Left ventricle myocardium superior (tissue), 1 donor: ENCODE measurements around the gene CR1L. TPM values are rescaled to one million over a fixed set of nuclear protein-coding genes. Genes with fewer than 3 reads are reported as not detected.
"Not testable (repeated sequence)": the region's sequence is repeated elsewhere in the genome, so short reads cannot be mapped to it uniquely, and the experiment has no call there.

ENCODE experiments used
- ATAC-seq: fragments of 200-7000 bp; cut with Tn5 transposase; one replicate; pipeline ENCODE4 v1.9.1; 2020; ENCODE audit warnings: mild to moderate bottlenecking, moderate library complexity
- DNase-seq: peaks from one replicate; pipeline ENCODE4 v3.0.0-alpha.2; 2020
- intact Hi-C: fragments of 100-400 bp; cut with micrococcal nuclease; formaldehyde crosslinking; loops from one replicate; pipeline ENCODE4 v1.11.0; 2022
- total RNA-seq: library from RNA; stranded (reverse); fragmentation: NEBNext Ultra II Directional; extraction: Animal tissue kit (Norgen Biotek cat#: 25700); gene quantifications from one replicate; pipeline ENCODE4 v1.2.1, GENCODE V29; 2021
- donor health status: DM: no; HTN: yes; CAD: no; lungs with severe emphysema.

CR1L gene
- total RNA-seq, 1 donor from 2014 or later = not detected

- intact Hi-C loops = no loop called here
- no peak for ATAC-seq
- DNase-seq = no peak
Measured at GRCh38 chr1:207644166-207644851, 624 bp upstream of the CR1L start.

- peak; percentile 13 for ATAC-seq
- intact Hi-C loops = no loop called here
- no peak for DNase-seq
Measured at GRCh38 chr1:207645635-207646081, 725 bp downstream of the CR1L start.

GRCh38 chr1:207646171-207646570 lies 1.2 kb downstream of the CR1L start:
- intact Hi-C loops = no loop called here
- no peak for ATAC-seq
- DNase-seq = no peak

- intact Hi-C loops = no loop called here
- no peak for DNase-seq
- ATAC-seq = no peak
Measured at GRCh38 chr1:207646944-207647579, 2.1 kb downstream of the CR1L start.

GRCh38 chr1:207647671-207648333 lies 2.9 kb downstream of the CR1L start:
- no peak for DNase-seq
- no peak for ATAC-seq
- intact Hi-C loops = no loop called here

GRCh38 chr1:207648334-207649209 lies 3.6 kb downstream of the CR1L start:
- intact Hi-C loops = no loop called here
- ATAC-seq (no peak), DNase-seq (no peak)

- no peak for ATAC-seq
- DNase-seq = no peak
- intact Hi-C loops = no loop called here
Measured at GRCh38 chr1:207649210-207649753, 4.3 kb downstream of the CR1L start.

GRCh38 chr1:207649865-207650580 lies 5.1 kb downstream of the CR1L start:
- ATAC-seq (no peak), DNase-seq (no peak)
- intact Hi-C loops = no loop called here

GRCh38 chr1:207651583-207651982 lies 6.7 kb downstream of the CR1L start:
- intact Hi-C loops = no loop called here
- DNase-seq (no peak), ATAC-seq (no peak)

- ATAC-seq = no peak
- intact Hi-C loops = no loop called here
- DNase-seq = no peak
Measured at GRCh38 chr1:207654320-207654719, 9.4 kb downstream of the CR1L start.

GRCh38 chr1:207658408-207658807 lies 13.5 kb downstream of the CR1L start:
- ATAC-seq (no peak), DNase-seq (no peak)
- intact Hi-C loops = no loop called here

GRCh38 chr1:207658904-207659485 lies 14.1 kb downstream of the CR1L start:
- ATAC-seq = no peak
- intact Hi-C loops = no loop called here
- no peak for DNase-seq

- no peak for ATAC-seq
- DNase-seq = no peak
- intact Hi-C loops = no loop called here
Measured at GRCh38 chr1:207659545-207660153, 14.7 kb downstream of the CR1L start.

- intact Hi-C loops, DNase-seq, ATAC-seq: not testable (repeated sequence)
Measured at GRCh38 chr1:207661420-207661819, 16.5 kb downstream of the CR1L start.

GRCh38 chr1:207666342-207666741 lies 21.4 kb downstream of the CR1L start:
- intact Hi-C loops = no loop called here
- ATAC-seq = no peak

GRCh38 chr1:207669528-207670009 lies 24.6 kb downstream of the CR1L start:
- no peak for DNase-seq
- ATAC-seq = no peak
- intact Hi-C loops = no loop called here

More at GRCh38 chr1:207666342-207666741, 21.4 kb downstream of the CR1L start:
- no peak for DNase-seq

GRCh38 chr1:207670192-207670591 lies 25.3 kb downstream of the CR1L start:
- no peak for DNase-seq
- ATAC-seq = no peak
- intact Hi-C loops = no loop called here

GRCh38 chr1:207670997-207671396 lies 26.1 kb downstream of the CR1L start:
- no peak for ATAC-seq

More at GRCh38 chr1:207670997-207671396, 26.1 kb downstream of the CR1L start:
- no peak for DNase-seq
- intact Hi-C loops = no loop called here
